ENCODE results near the gene SMIM29.
"Not testable (repeated sequence)": the region's sequence is repeated elsewhere in the genome, so short reads cannot be mapped to it uniquely, and the experiment has no call there.

Gene SMIM29

GRCh38 chr6:34269132-34269531, 20.3 kb upstream of the SMIM29 start:
- not testable (repeated sequence) for DNase-seq (ENCODE audit: low read depth)

- DNase-seq (ENCODE audit: low read depth), result no peak
Measured at GRCh38 chr6:34267746-34268145, 18.9 kb upstream of the SMIM29 start.

GRCh38 chr6:34263484-34263883, 14.7 kb upstream of the SMIM29 start:
- DNase-seq (ENCODE audit: low read depth), result not testable (repeated sequence)

DNA sequence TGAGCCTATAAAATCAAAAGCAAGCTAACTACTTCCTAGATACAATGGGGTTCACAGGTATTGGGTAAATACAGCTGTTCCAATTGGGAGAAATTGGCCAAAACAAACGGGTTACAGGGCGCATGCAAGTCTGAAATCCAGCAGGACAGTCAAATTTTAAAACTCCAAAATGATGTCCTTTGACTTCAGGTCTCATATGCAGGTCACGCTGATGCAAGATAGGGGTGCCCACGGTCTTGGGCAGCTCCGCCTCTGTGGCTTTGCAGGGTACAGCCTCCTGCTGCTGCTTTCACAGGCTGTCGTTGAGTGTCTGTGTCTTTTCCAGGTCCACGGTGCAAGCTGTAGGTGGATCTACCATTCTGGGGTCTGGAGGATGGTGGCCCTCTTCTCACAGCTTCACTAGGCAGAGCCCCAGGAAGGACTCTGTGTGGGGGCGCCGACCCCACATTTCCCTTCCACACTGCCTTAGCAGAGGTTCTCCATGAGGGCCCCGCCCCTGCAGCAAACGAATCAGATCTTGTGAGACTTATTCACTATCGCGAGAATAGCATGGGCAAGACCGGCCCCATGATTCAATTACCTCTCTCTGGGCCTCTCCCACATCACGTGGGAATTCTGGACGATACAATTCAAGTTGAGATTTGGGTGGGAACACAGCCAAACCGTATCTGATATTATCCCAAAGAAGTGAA, 11.9 kb upstream of the SMIM29 start:
- no peak for DNase-seq (ENCODE audit: low read depth)

- DNase-seq (ENCODE audit: low read depth), result no peak
Measured at GRCh38 chr6:34259529-34260069, 10.8 kb upstream of the SMIM29 start.

DNA sequence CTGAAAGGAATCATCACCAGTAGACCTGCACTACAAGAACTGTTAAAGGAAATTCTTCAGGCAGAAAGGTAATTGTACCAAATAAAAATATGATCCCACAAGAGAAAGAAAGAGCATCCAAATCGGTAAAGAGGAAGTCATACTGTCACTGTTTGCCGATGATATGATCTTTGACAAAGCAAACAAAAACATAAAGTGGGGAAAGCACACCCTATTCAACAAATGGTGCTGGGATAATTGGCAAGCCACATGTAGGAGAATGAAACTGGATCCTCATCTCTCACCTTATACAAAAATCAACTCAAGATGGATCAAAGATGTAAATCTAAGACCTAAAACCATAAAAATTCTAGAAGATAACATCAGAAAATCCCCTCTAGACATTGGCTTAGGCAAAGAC, 3.6 kb upstream of the SMIM29 start:
- DNase-seq (ENCODE audit: low read depth), result not testable (repeated sequence)

DNA sequence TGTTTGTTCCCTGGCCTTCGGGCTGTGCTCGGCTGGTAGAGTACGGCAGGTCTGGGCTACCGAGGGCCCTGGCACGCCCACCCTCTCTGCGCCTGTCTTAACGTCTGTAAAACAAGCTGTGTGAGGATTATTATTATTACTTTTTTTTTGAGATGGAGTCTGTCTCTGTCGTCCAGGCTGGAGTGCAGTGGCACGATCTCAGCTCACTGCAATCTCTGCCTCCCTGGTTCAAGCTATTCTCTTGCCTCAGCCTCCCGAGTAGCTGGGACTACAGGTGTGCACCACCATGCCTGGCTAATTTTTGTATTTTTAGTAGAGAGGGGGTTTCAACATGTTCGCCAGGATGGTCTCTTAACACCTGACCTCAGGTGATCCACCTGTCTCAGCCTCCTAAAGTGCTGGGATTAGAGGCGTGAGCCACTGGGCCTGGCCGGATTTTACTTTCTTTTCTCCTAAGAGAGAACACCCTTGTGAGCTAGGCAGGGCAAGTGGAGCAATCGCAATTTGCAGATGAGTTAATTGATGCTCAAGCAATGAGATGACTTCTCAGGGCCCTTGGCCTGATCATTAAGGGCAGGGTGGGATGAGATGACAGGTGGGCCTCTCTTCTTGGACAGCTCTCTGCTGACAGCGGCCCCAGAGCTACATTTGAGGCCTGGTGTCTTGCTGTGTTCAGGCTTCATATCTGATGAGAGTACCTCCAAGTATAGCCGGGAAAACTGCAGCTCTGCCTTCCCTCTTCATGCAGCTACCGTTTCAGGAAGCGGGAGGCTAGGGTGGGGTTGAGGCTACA, 859 bp upstream of the SMIM29 start:
- DNase-seq (ENCODE audit: low read depth), result no peak

DNA sequence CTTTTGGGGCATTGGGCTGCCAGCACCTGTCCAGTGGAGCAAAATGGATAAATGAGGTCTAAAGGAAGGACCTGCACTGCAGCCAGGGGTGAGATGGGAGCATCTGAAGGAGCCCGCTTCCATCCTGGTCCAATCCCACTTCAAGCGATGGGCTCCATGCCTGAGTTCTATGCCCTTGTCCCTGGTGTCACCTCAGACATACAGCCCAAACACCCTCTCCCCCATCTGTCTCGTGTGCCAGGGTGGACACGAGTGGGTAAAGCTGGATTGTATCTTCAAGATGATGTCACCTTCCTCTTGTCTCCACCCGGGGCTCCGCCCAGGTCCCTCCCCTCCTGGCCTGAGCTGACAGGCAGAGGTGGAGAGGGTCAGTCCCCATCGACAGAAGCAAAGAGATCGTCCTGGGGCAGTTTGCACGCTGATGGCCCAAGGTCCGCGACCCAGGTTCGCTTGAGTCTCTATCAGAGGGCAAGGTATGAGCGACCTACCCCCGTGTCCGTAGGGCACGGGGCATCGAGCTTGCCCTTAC, 544 bp downstream of the SMIM29 start:
- DNase-seq (ENCODE audit: low read depth), result no peak

DNA sequence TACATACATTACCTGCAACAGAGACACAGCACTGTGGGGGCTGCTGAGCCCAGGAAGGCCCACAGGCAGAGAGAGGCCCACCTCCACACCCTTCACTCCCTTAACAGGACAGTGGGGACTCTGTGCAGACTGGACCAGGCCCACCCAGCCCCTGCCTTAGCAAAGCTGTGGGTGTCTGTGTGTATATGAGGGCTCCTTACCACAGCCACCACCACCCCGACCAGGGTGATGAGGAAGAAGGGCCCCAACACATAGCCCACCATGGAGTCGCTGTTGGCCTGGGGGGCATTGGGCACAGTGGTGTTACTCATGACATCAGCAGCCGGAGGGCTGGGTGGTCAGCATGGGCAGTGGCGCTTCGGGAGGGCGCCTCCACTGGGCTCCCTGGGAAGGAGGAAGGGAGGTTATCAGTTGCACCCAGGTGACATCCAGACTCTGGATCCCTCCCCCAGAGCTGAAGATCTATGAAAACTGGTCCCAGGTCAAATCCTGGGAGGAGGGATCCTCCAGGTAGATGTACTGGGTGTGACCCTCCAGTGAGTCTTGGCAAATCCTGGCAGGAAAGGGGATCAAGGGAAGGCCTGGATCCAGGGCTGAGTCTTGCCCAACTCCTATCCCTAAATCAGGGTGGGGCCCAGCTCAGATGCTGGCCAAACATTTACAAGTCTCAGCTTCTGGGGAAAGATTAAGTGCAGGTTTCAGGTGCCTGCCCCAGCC, 1.2 kb downstream of the SMIM29 start:
- no peak for DNase-seq (ENCODE audit: low read depth)

DNA sequence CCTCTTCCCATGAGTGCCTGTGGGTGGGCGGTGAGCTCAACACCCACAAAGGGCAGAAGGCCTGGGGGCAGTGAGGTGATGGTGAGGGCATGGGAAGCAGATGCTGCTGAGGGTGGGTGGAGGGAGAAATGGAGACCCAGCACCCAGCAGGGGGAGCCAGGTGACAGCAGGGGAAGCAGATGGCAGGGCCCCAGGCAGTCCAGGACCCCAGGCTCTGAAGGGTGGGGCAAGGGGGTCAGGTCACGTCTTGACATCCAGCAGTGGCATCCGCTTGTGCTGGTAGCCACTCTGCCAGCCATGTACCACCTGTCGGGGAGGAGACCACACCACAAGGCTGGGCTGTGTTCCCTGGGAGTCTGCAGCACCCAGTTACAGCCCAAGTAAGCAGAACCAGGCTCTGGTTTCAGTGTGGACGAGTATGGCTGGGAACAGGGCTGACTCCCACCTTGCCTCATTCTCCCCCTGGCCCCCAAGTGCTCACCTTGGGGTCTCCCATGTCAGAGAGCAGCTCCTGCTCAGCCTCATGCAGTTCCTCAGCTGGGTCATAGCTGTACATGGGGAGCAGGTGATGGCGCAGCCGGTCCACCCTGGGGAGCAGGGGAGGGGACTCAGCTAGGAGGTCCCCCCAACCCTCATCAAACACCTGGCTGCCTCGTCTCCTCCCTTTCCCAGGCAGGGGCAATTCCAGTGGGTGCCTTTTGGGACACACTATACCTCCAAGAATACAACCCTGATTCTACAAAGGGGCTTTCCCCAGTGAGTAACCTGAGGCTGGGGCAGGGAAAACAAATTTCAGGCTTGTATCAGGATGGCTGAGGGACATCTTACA, 2.0 kb downstream of the SMIM29 start:
- no peak for DNase-seq (ENCODE audit: low read depth)

GRCh38 chr6:34246249-34246562, 2.6 kb downstream of the SMIM29 start:
- no peak for DNase-seq (ENCODE audit: low read depth)

DNA sequence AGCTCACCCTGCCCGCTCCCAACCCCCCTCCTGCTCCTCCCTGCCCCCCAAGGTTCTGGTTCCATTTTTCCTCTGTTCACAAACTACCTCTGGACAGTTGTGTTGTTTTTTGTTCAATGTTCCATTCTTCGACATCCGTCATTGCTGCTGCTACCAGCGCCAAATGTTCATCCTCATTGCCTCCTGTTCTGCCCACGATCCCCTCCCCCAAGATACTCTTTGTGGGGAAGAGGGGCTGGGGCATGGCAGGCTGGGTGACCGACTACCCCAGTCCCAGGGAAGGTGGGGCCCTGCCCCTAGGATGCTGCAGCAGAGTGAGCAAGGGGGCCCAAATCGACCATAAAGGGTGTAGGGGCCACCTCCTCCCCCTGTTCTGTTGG, 3.1 kb downstream of the SMIM29 start:
- not testable (repeated sequence) for DNase-seq (ENCODE audit: low read depth)

DNA sequence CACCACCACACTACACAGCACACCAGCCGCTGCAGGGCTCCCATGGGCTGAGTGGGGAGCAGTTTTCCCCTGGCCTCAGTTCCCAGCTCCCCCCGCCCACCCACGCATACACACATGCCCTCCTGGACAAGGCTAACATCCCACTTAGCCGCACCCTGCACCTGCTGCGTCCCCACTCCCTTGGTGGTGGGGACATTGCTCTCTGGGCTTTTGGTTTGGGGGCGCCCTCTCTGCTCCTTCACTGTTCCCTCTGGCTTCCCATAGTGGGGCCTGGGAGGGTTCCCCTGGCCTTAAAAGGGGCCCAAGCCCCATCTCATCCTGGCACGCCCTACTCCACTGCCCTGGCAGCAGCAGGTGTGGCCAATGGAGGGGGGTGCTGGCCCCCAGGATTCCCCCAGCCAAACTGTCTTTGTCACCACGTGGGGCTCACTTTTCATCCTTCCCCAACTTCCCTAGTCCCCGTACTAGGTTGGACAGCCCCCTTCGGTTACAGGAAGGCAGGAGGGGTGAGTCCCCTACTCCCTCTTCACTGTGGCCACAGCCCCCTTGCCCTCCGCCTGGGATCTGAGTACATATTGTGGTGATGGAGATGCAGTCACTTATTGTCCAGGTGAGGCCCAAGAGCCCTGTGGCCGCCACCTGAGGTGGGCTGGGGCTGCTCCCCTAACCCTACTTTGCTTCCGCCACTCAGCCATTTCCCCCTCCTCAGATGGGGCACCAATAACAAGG, 3.6 kb downstream of the SMIM29 start:
- DNase-seq (ENCODE audit: low read depth), result not testable (repeated sequence)

DNA sequence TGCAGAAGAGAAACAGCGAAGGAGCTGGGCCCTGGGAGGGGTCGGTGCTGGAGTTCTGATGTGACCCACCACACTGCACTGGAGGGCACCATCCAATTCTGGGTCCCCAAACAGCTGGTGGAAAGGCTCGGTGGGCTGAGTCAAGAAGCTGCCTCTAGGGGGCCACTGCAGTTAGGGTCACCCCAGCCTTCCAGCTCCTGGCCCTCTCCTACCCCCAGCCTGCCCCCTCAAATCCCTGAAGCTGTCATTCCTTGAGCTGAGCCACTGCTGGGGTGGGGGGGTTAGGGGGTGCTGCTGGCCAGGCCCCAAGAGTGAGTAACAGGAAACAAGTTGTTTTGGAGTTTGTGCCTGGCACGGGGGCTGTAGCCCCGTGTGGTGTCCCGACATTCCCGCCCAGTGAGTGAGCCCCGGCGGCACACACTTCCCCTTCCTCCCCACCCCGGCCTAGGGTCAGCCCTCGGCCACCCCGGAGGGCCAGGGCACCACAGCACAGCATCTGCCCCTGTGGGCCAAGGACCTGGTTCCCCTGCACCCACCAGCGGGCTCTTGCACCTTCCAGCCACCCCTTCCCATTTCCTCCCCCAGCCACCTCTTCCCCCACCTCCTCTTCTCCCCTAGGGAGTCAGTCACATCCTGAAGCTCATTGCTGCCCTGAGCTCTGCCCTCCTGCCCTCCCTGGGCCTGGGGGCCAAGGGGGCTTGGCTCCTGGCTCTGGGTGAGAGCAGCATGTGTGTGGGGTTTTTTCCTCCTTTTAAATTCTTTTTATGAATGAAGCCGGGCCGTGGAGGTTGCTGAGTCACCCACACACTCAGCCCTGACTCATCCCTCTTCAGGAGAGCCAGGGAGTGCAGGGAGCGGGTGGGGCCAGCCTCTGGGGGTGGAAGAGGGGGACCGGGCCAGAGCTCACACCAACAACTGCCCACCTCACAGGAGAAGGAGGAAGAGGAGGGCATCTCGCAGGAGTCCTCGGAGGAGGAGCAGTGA, 4.6 kb downstream of the SMIM29 start:
- DNase-seq (ENCODE audit: low read depth), result no peak

- DNase-seq (ENCODE audit: low read depth), result no peak
Measured at GRCh38 chr6:34243131-34243771, 5.6 kb downstream of the SMIM29 start.

GRCh38 chr6:34242252-34243130, 6.3 kb downstream of the SMIM29 start:
- DNase-seq (ENCODE audit: low read depth), result no peak

GRCh38 chr6:34241351-34242215, 7.2 kb downstream of the SMIM29 start:
- DNase-seq (ENCODE audit: low read depth), result no peak

Measured in activated T-cell treated with anti-CD3 and anti-CD28 coated beads for 1 hour (primary cell).